Measurements from ENCODE around the gene POLR2F. TPM values are rescaled to one million over a fixed set of nuclear protein-coding genes. Genes with fewer than 3 reads are reported as not detected.
A peak's percentile ranks its signal among the peaks of the same experiment; 100 is the strongest.

The POLR2F gene
- total and polyA plus RNA-seq, 9 of the 15 experiments (the other 6 are each of a cell fraction or from before 2014, with no cell fraction given), result 98.9 to 410 (median 168) TPM

DNA sequence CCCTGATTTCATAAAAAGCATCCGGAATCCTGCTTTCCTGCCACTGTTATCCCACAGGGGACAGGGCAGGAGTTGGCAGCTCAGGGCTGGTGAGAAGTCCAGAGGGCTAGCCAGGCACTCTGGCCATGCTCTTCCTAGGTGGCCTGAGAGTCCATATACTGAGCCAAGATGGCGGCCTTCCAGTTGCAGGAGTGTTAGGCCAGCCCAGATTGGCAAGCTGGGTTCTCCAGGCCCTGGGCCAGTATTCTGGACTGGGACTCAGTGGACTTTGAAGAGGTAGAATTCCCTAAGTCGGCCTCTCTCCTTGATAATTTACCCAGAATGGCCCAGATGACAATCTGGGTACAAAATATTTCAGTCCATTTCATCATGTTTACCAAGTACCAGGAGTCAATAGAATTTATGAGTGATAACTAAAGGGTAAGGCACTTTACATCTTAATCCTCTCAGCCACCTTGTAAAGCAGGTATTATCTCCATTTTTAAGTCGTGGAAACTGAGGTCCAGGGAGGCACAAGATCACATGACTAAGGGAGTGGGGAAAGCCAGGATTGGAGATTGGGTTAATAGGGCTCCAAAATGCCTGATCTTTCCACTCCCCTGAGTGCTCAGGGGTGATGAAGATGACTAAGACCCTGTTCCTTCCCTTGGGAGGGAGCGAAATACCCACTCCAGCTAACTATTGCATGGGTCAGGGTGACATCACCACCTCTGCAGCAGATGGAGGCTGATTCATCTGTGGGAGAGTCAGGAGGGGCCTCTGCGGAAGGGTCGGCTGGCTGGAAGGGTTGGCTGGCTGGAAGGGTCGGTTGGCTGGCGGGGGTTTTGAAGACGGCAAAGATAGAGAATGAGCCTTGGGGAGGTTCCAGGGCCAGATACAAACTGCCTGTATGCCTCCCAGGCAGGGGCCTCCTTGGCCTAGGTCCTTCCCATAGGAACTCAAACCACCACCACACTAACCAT is 48.6 kb upstream of the POLR2F start (continued):
- TF ChIP-seq, protein P1, sequence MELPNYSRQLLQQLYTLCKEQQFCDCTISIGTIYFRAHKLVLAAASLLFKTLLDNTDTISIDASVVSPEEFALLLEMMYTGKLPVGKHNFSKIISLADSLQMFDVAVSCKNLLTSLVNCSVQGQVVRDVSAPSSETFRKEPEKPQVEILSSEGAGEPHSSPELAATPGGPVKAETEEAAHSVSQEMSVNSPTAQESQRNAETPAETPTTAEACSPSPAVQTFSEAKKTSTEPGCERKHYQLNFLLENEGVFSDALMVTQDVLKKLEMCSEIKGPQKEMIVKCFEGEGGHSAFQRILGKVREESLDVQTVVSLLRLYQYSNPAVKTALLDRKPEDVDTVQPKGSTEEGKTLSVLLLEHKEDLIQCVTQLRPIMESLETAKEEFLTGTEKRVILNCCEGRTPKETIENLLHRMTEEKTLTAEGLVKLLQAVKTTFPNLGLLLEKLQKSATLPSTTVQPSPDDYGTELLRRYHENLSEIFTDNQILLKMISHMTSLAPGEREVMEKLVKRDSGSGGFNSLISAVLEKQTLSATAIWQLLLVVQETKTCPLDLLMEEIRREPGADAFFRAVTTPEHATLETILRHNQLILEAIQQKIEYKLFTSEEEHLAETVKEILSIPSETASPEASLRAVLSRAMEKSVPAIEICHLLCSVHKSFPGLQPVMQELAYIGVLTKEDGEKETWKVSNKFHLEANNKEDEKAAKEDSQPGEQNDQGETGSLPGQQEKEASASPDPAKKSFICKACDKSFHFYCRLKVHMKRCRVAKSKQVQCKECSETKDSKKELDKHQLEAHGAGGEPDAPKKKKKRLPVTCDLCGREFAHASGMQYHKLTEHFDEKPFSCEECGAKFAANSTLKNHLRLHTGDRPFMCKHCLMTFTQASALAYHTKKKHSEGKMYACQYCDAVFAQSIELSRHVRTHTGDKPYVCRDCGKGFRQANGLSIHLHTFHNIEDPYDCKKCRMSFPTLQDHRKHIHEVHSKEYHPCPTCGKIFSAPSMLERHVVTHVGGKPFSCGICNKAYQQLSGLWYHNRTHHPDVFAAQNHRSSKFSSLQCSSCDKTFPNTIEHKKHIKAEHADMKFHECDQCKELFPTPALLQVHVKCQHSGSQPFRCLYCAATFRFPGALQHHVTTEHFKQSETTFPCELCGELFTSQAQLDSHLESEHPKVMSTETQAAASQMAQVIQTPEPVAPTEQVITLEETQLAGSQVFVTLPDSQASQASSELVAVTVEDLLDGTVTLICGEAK (IDR thresholded peaks at IDR 0.05), result no peak
- TF ChIP-seq, protein P1 (CRISPR knock-in tag; IDR thresholded peaks at IDR 0.05), result no peak
- TF ChIP-seq, protein P2, sequence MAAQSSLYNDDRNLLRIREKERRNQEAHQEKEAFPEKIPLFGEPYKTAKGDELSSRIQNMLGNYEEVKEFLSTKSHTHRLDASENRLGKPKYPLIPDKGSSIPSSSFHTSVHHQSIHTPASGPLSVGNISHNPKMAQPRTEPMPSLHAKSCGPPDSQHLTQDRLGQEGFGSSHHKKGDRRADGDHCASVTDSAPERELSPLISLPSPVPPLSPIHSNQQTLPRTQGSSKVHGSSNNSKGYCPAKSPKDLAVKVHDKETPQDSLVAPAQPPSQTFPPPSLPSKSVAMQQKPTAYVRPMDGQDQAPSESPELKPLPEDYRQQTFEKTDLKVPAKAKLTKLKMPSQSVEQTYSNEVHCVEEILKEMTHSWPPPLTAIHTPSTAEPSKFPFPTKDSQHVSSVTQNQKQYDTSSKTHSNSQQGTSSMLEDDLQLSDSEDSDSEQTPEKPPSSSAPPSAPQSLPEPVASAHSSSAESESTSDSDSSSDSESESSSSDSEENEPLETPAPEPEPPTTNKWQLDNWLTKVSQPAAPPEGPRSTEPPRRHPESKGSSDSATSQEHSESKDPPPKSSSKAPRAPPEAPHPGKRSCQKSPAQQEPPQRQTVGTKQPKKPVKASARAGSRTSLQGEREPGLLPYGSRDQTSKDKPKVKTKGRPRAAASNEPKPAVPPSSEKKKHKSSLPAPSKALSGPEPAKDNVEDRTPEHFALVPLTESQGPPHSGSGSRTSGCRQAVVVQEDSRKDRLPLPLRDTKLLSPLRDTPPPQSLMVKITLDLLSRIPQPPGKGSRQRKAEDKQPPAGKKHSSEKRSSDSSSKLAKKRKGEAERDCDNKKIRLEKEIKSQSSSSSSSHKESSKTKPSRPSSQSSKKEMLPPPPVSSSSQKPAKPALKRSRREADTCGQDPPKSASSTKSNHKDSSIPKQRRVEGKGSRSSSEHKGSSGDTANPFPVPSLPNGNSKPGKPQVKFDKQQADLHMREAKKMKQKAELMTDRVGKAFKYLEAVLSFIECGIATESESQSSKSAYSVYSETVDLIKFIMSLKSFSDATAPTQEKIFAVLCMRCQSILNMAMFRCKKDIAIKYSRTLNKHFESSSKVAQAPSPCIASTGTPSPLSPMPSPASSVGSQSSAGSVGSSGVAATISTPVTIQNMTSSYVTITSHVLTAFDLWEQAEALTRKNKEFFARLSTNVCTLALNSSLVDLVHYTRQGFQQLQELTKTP (IDR thresholded peaks at IDR 0.05; ENCODE audit: low read depth in 1 of 2, partially characterized antibody in 2 of 2), result peak in 1 of 2 experiments; percentile 53
- TF ChIP-seq ZNF197 (CRISPR knock-in tag; IDR thresholded peaks at IDR 0.05; ENCODE audit: low read depth) (no peak), ZNF431 (CRISPR knock-in tag; IDR thresholded peaks at IDR 0.05) (no peak), ASH1L (IDR thresholded peaks at IDR 0.05; ENCODE audit: borderline replicate concordance, low read depth, partially characterized antibody) (no peak), MAZ (CRISPR knock-in tag; conservative IDR thresholded peaks at IDR 0.05 in 1 of 2, IDR thresholded peaks at IDR 0.05 in 1 of 2) (no peak), FOXJ2 (tag; IDR thresholded peaks at IDR 0.05) (no peak), CBX8 (IDR thresholded peaks at IDR 0.05; ENCODE audit: borderline replicate concordance, extremely low read depth, low read depth, low read length, poor library complexity, severe bottlenecking) (no peak)
- TF ChIP-seq, protein P3, sequence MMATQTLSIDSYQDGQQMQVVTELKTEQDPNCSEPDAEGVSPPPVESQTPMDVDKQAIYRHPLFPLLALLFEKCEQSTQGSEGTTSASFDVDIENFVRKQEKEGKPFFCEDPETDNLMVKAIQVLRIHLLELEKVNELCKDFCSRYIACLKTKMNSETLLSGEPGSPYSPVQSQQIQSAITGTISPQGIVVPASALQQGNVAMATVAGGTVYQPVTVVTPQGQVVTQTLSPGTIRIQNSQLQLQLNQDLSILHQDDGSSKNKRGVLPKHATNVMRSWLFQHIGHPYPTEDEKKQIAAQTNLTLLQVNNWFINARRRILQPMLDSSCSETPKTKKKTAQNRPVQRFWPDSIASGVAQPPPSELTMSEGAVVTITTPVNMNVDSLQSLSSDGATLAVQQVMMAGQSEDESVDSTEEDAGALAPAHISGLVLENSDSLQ (IDR thresholded peaks at IDR 0.05), result no peak
